NCI-H226 (cell line): ENCODE data around the gene CACNG4.

Experiments
- DNase-seq: peaks from one replicate; pipeline ENCODE4 v3.0.0-alpha.2; 2015

Gene CACNG4

DNA sequence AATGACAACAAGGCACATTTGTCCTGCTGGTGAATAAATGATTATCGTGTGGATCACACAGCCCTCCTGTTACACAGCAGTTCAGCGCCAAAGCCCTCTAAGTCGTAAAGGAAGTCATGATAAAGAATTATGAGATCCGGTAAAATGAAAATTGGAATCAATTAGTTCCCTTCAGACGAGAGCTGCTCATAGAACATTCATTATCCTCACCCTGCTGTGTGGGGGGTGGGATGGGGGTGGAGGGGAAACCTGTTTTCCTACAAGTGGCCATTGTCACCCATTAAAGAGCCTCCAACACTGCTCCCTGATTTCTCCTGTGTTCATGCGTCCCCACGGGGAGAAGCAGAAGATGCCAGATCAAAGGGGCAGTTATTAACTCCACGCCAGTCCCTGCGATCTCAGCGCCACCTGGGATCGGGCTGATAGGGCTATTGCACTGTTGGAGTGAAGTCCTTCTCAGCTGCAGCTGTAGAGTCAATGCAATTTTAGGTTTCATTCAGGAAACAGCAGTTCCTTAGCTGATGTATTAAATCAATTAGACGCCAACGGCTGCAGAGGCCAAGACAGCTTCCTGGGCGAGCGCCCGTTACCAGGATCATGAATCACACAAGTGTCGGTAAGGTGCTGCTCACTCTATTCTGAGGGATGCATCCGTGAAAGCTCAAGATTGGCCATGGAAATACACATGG is 19.2 kb upstream of the CACNG4 start:
- peak; percentile 45 for DNase-seq

GRCh38 chr17:66946251-66946650 is 18.3 kb upstream of the CACNG4 start:
- no peak for DNase-seq

GRCh38 chr17:66947311-66947710 is 17.2 kb upstream of the CACNG4 start:
- no peak for DNase-seq

DNA sequence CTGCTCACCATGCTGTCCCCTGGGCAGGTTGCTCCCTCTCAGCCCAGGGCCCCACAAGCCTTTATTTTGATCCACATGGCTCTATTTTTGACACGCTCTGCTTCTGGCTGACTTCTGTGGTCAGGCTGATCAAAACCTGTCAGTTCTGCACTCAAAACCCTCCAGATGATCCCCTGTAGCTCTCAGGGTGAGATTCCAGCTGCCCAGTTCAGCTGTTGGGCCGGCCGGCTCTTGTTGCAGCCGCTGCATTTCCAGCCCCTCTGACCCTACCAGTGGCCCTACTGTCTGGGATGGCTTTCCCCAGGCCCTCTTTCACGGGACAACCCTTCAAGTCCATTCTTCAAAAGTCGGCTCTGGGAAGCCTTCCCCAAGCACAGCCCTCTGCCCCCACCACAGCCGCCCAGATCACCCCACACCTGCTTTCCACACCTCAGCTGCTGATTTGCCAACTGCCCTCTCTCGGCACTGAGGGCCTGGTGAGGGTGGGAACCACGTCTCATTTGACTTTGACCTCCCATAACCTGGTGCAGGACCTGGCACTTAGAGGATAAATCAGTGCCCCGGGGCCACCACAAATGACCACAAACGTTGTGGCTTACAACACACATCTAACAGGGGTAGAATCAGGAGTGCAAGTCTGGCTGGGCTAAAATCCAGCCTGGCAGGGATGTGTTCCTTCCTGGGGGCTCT is 16.3 kb upstream of the CACNG4 start:
- no peak for DNase-seq

- no peak for DNase-seq
These were observed 15.0 kb upstream of the CACNG4 start for GRCh38 chr17:66949501-66949900.

- no peak for DNase-seq
These were observed 14.2 kb upstream of the CACNG4 start for GRCh38 chr17:66950325-66950724.

GRCh38 chr17:66950886-66951604 is 13.5 kb upstream of the CACNG4 start:
- peak; percentile 60 for DNase-seq

GRCh38 chr17:66951605-66951953 is 12.9 kb upstream of the CACNG4 start:
- no peak for DNase-seq

- DNase-seq, result peak; percentile 97
These were observed 12.4 kb upstream of the CACNG4 start for GRCh38 chr17:66952031-66952524.

- no peak for DNase-seq
These were observed 11.6 kb upstream of the CACNG4 start for GRCh38 chr17:66952681-66953629.

- no peak for DNase-seq
These were observed 10.9 kb upstream of the CACNG4 start for GRCh38 chr17:66953630-66954020.

- no peak for DNase-seq
These were observed 9.9 kb upstream of the CACNG4 start for GRCh38 chr17:66954632-66955031.

GRCh38 chr17:66955821-66956220 is 8.7 kb upstream of the CACNG4 start:
- no peak for DNase-seq

- DNase-seq, result no peak
These were observed 7.6 kb upstream of the CACNG4 start for GRCh38 chr17:66956941-66957340.

GRCh38 chr17:66957343-66957742 is 7.2 kb upstream of the CACNG4 start:
- DNase-seq, result no peak

DNA sequence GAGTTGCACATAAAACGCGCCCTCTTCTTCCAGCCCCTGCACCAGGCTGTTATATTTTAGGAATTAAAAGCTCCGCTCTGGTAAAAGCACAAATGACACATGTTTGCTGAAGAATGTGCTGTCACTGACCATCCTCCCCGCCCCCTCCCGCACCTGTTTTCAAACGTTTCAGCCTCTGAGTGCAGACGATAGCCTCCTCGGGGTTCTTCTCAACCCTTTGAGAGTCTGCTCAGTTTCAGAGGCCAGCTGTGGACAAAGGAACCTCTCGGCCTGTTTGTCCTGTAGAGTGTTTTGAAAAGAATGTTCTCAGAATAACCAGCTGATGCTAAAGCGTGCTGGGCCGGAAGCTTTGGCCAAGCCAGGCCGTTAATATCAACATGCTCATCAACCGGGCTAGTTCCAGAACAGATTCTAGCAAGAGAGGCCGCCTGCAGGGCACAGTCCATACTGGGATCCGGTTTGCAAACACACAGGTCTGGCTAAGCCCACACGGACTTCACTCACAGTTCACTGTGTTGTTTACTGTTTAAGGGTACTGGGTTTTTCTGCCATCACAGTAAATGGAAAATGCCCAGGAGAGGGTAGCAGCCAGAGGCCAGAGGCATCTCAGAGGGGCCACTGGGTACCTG is 6.4 kb upstream of the CACNG4 start:
- DNase-seq, result no peak

- DNase-seq, result no peak
These were observed 4.7 kb upstream of the CACNG4 start for GRCh38 chr17:66959641-66960375.

- DNase-seq, result no peak
These were observed 3.9 kb upstream of the CACNG4 start for GRCh38 chr17:66960613-66961012.

GRCh38 chr17:66963521-66963908 is 992 bp upstream of the CACNG4 start:
- no peak for DNase-seq

DNA sequence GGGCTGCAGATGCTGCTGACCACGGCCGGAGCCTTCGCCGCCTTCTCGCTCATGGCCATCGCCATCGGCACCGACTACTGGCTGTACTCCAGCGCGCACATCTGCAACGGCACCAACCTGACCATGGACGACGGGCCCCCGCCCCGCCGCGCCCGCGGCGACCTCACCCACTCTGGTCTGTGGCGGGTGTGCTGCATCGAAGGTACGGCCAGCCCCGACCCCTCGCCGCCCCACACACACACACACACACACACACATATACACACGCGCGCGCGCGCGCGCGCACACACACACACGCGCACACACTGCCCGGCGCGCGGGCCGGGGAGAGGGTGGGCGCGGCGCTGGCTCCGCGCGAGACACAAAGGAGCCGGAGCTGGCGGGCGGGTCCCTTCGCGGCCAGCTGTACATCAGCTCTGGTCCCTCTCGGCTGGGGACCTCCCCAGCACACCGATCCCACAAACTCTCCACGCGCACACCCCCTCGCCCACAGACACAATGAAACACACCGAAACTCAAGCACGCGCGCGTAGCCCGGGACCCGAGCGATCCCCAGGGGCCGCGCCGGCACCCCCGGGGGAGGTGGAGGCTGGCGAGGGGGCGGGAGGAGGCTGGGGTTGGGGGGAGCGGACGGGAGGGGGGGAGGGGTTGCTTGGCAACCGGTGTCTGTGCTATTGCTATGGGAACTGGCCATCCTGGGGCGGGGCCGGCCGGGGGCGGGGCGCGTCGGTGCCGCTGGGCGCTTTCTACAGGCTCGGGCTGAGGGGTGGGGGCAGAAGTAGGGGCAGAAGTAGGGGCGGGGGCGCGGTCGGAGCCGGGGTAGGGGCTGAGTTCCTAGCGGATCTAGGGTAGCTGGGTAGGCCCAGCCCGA is 658 bp downstream of the CACNG4 start:
- DNase-seq, result no peak
